H1 (cell line): ENCODE data around the gene PHKG2. TPM values are rescaled to one million over a fixed set of nuclear protein-coding genes. Genes with fewer than 3 reads are reported as not detected.

Experiments
- CTCF ChIA-PET: fragments of 300-600 bp; sonication (Branson Sonifier 250); formaldehyde crosslinking; loops from one replicate; lab custom pipeline; 2021; ENCODE audit not compliant: partially characterized antibody; lab: Charles Lee
- POLR2A ChIA-PET: fragments of 300-600 bp; sonication (Branson Sonifier 250); formaldehyde crosslinking; loops from one replicate; lab custom pipeline; 2021; ENCODE audit warnings: inconsistent platforms; ENCODE audit not compliant: partially characterized antibody; lab: Charles Lee
- DNase-seq, 2 experiments: peaks; one replicate each; pipeline versions ENCODE4 v3.0.0 to v3.0.0-alpha.2; 2010 to 2022; ENCODE audit warnings: low spot score in 2 of 2, low read depth in 1 of 2, mixed read lengths in 1 of 2
- FAIRE-seq: peaks from 2 replicates; lab custom pipeline; 2011; peaks lifted over from hg19 to GRCh38; lab: Jason Lieb, UNC
- H2AFZ ChIP-seq: 2 replicates; pipeline ENCODE4 v1.8.1; 2012; ENCODE audit warnings: low read length, inconsistent platforms
- H2AK5ac ChIP-seq: 2 replicates; pipeline ENCODE4 v1.6.1; 2013; ENCODE audit warnings: low read depth, low read length
- H2BK120ac ChIP-seq: replicated peaks from 2 replicates; pipeline ENCODE3; 2013; ENCODE audit warnings: low read depth, low read length, inconsistent platforms
- H2BK12ac ChIP-seq: 2 replicates; pipeline ENCODE4 v1.6.1; 2013; ENCODE audit warnings: low read depth, low read length
- H2BK15ac ChIP-seq: 2 replicates; pipeline ENCODE4 v1.6.1; 2013; ENCODE audit warnings: low read length
- H2BK20ac ChIP-seq: 2 replicates; pipeline ENCODE4 v1.6.1; 2013; ENCODE audit warnings: low read length
- H2BK5ac ChIP-seq: 2 replicates; pipeline ENCODE4 v1.6.1; 2013; ENCODE audit warnings: low read depth, low read length
- H3K14ac ChIP-seq: 2 replicates; pipeline ENCODE4 v1.6.1; 2013; ENCODE audit warnings: inconsistent platforms; ENCODE audit not compliant: insufficient read length
- H3K18ac ChIP-seq: 2 replicates; pipeline ENCODE4 v1.6.1; 2013; ENCODE audit warnings: low read length; ENCODE audit errors: extremely low read depth
- H3K23ac ChIP-seq: 2 replicates; pipeline ENCODE4 v1.6.1; 2013; ENCODE audit warnings: inconsistent platforms; ENCODE audit not compliant: insufficient read length
- H3K23me2 ChIP-seq: 2 replicates; pipeline ENCODE4 v1.6.1; 2013; ENCODE audit warnings: low read depth, low read length
- H3K27ac ChIP-seq: 2 replicates; pipeline ENCODE4 v1.6.1; 2011; ENCODE audit warnings: low read depth, low read length, inconsistent platforms
- H3K27me3 ChIP-seq, 4 experiments: replicated peaks in 1 of 4; 1 replicate in 1 of 4; 2 replicates in 3 of 4; pipeline versions ENCODE4 v1.6.1 to v1.8.1; 2011 to 2013; ENCODE audit warnings: low read length in 3 of 4, mild to moderate bottlenecking in 3 of 4, inconsistent platforms in 2 of 4, mixed read lengths in 2 of 4, moderate library complexity in 1 of 4; ENCODE audit not compliant: control insufficient read depth in 3 of 4, insufficient read depth in 3 of 4; ENCODE audit errors: extremely low read depth in 1 of 4
- H3K36me3 ChIP-seq, 4 experiments: 2 replicates each; pipeline versions ENCODE4 v1.6.1 to v1.8.1; 2011 to 2013; ENCODE audit warnings: mild to moderate bottlenecking in 4 of 4, low read length in 3 of 4, moderate library complexity in 2 of 4, control low read depth in 1 of 4, inconsistent platforms in 1 of 4; ENCODE audit not compliant: insufficient read depth in 4 of 4, control insufficient read depth in 2 of 4
- H3K4ac ChIP-seq: replicated peaks from 2 replicates; pipeline ENCODE3; 2013; ENCODE audit warnings: low read length, low read depth, mixed read lengths, inconsistent platforms; ENCODE audit not compliant: insufficient read length
- H3K4me1 ChIP-seq, 4 experiments: replicated peaks in 1 of 4; 1 replicate in 1 of 4; 2 replicates in 3 of 4; pipeline versions ENCODE4 v1.6.1 to v1.8.1; 2011 to 2013; ENCODE audit warnings: low read length in 3 of 4, inconsistent platforms in 2 of 4, mixed read lengths in 1 of 4; ENCODE audit not compliant: insufficient read depth in 4 of 4, control insufficient read depth in 3 of 4
- H3K4me2 ChIP-seq, 2 experiments: 2 replicates each; pipeline versions ENCODE4 v1.6.1 to v1.8.1; 2011 to 2013; ENCODE audit warnings: low read depth in 2 of 2, low read length in 2 of 2, control low read depth in 1 of 2, inconsistent platforms in 1 of 2, mild to moderate bottlenecking in 1 of 2; ENCODE audit not compliant: insufficient read depth in 1 of 2
- H3K4me3 ChIP-seq, 4 experiments: fragments of 200-600, 300-600 bp in 1 of 4; sonication (generic), shearing (Covaris generic), sonication (Bioruptor Twin) in 1 of 4; 2 replicates each; pipeline versions ENCODE4 v1.5.1 to v1.8.1; 2011 to 2016; ENCODE audit warnings: low read length in 4 of 4, low read depth in 3 of 4, control low read depth in 2 of 4, inconsistent platforms in 2 of 4, mild to moderate bottlenecking in 2 of 4, mixed read lengths in 1 of 4, moderate library complexity in 1 of 4; ENCODE audit not compliant: insufficient read depth in 2 of 4; ENCODE audit errors: extremely low read depth in 1 of 4
- H3K56ac ChIP-seq: replicated peaks from 2 replicates; pipeline ENCODE3; 2013; ENCODE audit warnings: low read depth, mild to moderate bottlenecking, mixed read lengths, low read length, inconsistent platforms; ENCODE audit not compliant: insufficient read length
- H3K79me1 ChIP-seq: 2 replicates; pipeline ENCODE4 v1.6.1; 2013; ENCODE audit warnings: low read depth, low read length, control low read depth
- H3K79me2 ChIP-seq, 2 experiments: 2 replicates each; pipeline versions ENCODE4 v1.6.1 to v1.8.1; 2012 to 2013; ENCODE audit warnings: low read length in 2 of 2, mild to moderate bottlenecking in 2 of 2, inconsistent platforms in 1 of 2; ENCODE audit not compliant: insufficient read depth in 2 of 2, control insufficient read depth in 1 of 2
- H3K9ac ChIP-seq, 4 experiments: replicated peaks in 1 of 4; 1 replicate in 1 of 4; 2 replicates in 3 of 4; pipeline versions ENCODE4 v1.6.1 to v1.8.1; 2011 to 2013; ENCODE audit warnings: low read depth in 3 of 4, low read length in 3 of 4, control low read depth in 2 of 4, mild to moderate bottlenecking in 2 of 4, moderate library complexity in 2 of 4, inconsistent platforms in 1 of 4; ENCODE audit errors: extremely low read depth in 1 of 4
- H3K9me3 ChIP-seq, 2 experiments: 2 replicates each; pipeline versions ENCODE4 v1.6.1 to v1.8.1; 2012 to 2013; ENCODE audit warnings: mild to moderate bottlenecking in 2 of 2, moderate library complexity in 2 of 2, control low read depth in 1 of 2, inconsistent platforms in 1 of 2, low read depth in 1 of 2, low read length in 1 of 2, mixed read lengths in 1 of 2; ENCODE audit not compliant: insufficient read depth in 2 of 2
- H4K20me1 ChIP-seq, 2 experiments: replicated peaks in 1 of 2; 2 replicates each; pipeline versions ENCODE3 to v1.8.1; 2011 to 2013; ENCODE audit warnings: inconsistent platforms in 2 of 2, low read length in 2 of 2, mild to moderate bottlenecking in 1 of 2; ENCODE audit not compliant: insufficient read depth in 2 of 2, control insufficient read depth in 1 of 2
- H4K5ac ChIP-seq: 2 replicates; pipeline ENCODE4 v1.6.1; 2013; ENCODE audit warnings: low read length, low read depth, mixed read lengths, inconsistent platforms; ENCODE audit not compliant: insufficient read length
- H4K8ac ChIP-seq: 2 replicates; pipeline ENCODE4 v1.8.0; 2013; ENCODE audit warnings: mild to moderate bottlenecking, moderate library complexity, low read length, inconsistent platforms; ENCODE audit not compliant: insufficient read depth; ENCODE audit errors: extremely low read depth
- H4K91ac ChIP-seq: replicated peaks from 2 replicates; pipeline ENCODE3; 2013; ENCODE audit warnings: low read length, mixed read lengths, inconsistent platforms; ENCODE audit not compliant: insufficient read length
- SAP30 ChIP-seq: fragments of 300-600 bp; sonication (generic); IDR thresholded peaks from 2 replicates; pipeline ENCODE4 v1.7.1; 2012; ENCODE audit warnings: low read length, moderate library complexity, mild to moderate bottlenecking, inconsistent platforms; ENCODE audit not compliant: insufficient read depth, insufficient replicate concordance
- WGBS, 2 experiments: shearing (Covaris generic) in 1 of 2; methylation state at CpG; one replicate each; pipeline versions ENCODE4 v1.1.6 to v1.1.7; 2013 to 2015; ENCODE audit warnings: low lambda C conversion rate in 2 of 2, mixed read lengths in 2 of 2, inconsistent platforms in 1 of 2, low coverage in 1 of 2, missing lambda C conversion rate in 1 of 2; ENCODE audit not compliant: insufficient replicate concordance in 2 of 2, insufficient coverage in 1 of 2, insufficient read length in 1 of 2; ENCODE audit errors: extremely low coverage in 1 of 2, missing lambda C conversion rate in 1 of 2; 5-methylcytosine and 5-hydroxymethylcytosine counted together
- polyA plus RNA-seq, 7 experiments: library from polyadenylated mRNA; depleted of rRNA in 3 of 7; stranded (reverse) in 5 of 7; unstranded in 2 of 7; fragments of >200 nt in 5 of 7; fragments of 200-250 nt in 2 of 7; gene quantifications; 1 replicate in 5 of 7; 2 replicates in 1 of 7; 4 replicates in 1 of 7; pipeline versions ENCODE4 v1.2.1 to v1.2.3, GENCODE V29; 2011 to 2013; ENCODE audit warnings: missing spikeins in 2 of 7, mixed read lengths in 2 of 7
- total RNA-seq: library from RNA; stranded (reverse); fragmentation: NEBNext Ultra II Directional; extraction: Animal tissue kit (Norgen Biotek cat#: 25700); gene quantifications from 2 replicates; pipeline ENCODE4 v1.2.1, GENCODE V29; 2021
- TF ChIP-seq, protein P1 (sequence below): IDR thresholded peaks from 2 replicates; pipeline ENCODE4 v1.6.1; 2012; ENCODE audit warnings: low read length, inconsistent platforms

PHKG2 gene
- total and polyA plus RNA-seq, 2 of the 8 experiments (the other 6 are each of a cell fraction or from before 2014, with no cell fraction given) = 36.0 to 53.4 TPM

DNA sequence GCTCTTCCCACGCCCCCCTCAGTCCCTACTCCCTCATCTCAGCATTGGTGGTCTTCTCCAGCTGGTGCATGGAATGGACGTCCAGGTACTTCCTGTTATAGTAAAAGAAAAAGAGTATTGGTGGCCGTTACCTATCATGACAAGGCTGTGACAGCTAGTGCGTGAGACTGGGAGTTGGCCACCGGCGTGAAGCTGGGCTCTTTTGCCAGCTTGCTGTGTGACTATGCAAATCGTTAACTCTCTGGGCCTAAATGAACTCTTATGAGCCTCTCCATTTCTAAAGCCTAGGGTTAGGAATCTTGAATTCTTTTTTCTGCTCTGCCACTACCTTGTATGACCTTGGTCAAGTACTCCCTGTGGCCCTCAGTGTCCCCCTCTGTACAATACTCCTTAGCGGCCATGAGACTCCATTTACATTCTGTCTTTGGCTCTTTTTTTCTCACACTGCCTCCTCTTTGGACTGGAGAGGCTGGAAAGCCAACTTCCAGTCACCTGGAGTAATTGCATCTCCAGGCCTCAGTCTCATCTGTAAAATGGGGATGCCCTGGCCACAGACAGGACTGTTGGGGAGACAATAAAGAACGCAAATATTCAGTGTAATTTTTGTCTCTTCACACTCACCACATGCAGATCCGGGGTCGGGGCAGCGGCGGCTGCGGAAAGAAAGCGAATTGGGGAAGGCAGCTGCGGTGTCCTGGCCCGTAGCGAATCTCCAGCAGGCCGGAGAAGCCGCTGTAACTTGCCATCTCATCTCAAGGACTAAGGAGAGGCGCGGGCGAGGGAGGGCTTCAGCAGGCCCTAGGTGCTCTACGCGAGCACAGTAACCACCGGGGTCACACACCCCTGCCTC lies 12.6 kb downstream of the PHKG2 start:
- no peak overlapping the region for H2BK20ac ChIP-seq
- POLR2A ChIA-PET = interaction anchor here (0.6 to 9.0 kb wide), 9 partner anchors 8 to 367 kb away, joined by 3 to 92 read pairs (median 4); partner anchors contain the start of gene PHKG2
- TF ChIP-seq, protein P1, sequence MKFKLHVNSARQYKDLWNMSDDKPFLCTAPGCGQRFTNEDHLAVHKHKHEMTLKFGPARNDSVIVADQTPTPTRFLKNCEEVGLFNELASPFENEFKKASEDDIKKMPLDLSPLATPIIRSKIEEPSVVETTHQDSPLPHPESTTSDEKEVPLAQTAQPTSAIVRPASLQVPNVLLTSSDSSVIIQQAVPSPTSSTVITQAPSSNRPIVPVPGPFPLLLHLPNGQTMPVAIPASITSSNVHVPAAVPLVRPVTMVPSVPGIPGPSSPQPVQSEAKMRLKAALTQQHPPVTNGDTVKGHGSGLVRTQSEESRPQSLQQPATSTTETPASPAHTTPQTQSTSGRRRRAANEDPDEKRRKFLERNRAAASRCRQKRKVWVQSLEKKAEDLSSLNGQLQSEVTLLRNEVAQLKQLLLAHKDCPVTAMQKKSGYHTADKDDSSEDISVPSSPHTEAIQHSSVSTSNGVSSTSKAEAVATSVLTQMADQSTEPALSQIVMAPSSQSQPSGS = no peak
- peak; percentile 63 for TF ChIP-seq SAP30
- no peak overlapping the region for H3K27ac ChIP-seq
- no peak overlapping the region for H2BK15ac ChIP-seq
- H3K4ac ChIP-seq = no peak overlapping the region
- peaks cover 0 to 11% (median 2%) of the 10 kb centered on the region in 4 experiments; a peak in 4 of 7 replicates for H3K4me1 ChIP-seq
- H3K79me2 ChIP-seq = peaks cover 4 to 20% of the 10 kb centered on the region in 2 experiments; a peak in 2 of 4 replicates
- H3K4me2 ChIP-seq = peak overlapping the region; percentile 68 to 94
- H2BK12ac ChIP-seq = no peak overlapping the region
- H2BK120ac ChIP-seq = no peak overlapping the region
- no peak overlapping the region for H3K56ac ChIP-seq
- no peak overlapping the region for H3K18ac ChIP-seq
- no peak overlapping the region for H4K8ac ChIP-seq
- H3K9me3 ChIP-seq = no peaks in the 10 kb centered on the region
- H3K36me3 ChIP-seq = peaks cover 13 to 33% (median 24%) of the 10 kb centered on the region in 4 experiments
- peak overlapping the region in 2 of 4 experiments; percentile 8 to 50; a peak in 3 of 7 replicates for H3K9ac ChIP-seq
- peaks cover 3% of the 10 kb centered on the region; the same call in 1 of the 2 replicates for H3K79me1 ChIP-seq
- no peak overlapping the region for H2BK5ac ChIP-seq
- no peak overlapping the region for H2AFZ ChIP-seq
- DNase-seq = no peak
- FAIRE-seq = no peak
- no peak overlapping the region for H4K91ac ChIP-seq
- no peaks in the 10 kb centered on the region; a peak in 1 of 7 replicates for H3K27me3 ChIP-seq
- no peak overlapping the region for H3K23ac ChIP-seq
- CTCF ChIA-PET = interaction anchor here (1.1 to 1.8 kb wide), 4 partner anchors 10 to 16 kb away, joined by 3 to 6 read pairs (median 5); partner anchors contain the start of gene PHKG2
- WGBS, 2 experiments = 44% methylated on average over 21 of the region's 26 CpGs; no CpG with 5 or more reads in 1 of the 2 experiments
- H3K14ac ChIP-seq = no peak overlapping the region
- H3K23me2 ChIP-seq = peaks cover 14% of the 10 kb centered on the region
- H3K4me3 ChIP-seq = peak overlapping the region; percentile 80 to 97 (median 92)
- peaks cover 5 to 10% of the 10 kb centered on the region in 2 experiments for H4K20me1 ChIP-seq
- no peak overlapping the region for H4K5ac ChIP-seq
- H2AK5ac ChIP-seq = no peak overlapping the region
